ENCODE measurements around the gene GADD45A. TPM values are rescaled to one million over a fixed set of nuclear protein-coding genes. Genes with fewer than 3 reads are reported as not detected.

GADD45A gene
- total and polyA plus RNA-seq, 2 donors: 17.8 to 182 TPM

DNA sequence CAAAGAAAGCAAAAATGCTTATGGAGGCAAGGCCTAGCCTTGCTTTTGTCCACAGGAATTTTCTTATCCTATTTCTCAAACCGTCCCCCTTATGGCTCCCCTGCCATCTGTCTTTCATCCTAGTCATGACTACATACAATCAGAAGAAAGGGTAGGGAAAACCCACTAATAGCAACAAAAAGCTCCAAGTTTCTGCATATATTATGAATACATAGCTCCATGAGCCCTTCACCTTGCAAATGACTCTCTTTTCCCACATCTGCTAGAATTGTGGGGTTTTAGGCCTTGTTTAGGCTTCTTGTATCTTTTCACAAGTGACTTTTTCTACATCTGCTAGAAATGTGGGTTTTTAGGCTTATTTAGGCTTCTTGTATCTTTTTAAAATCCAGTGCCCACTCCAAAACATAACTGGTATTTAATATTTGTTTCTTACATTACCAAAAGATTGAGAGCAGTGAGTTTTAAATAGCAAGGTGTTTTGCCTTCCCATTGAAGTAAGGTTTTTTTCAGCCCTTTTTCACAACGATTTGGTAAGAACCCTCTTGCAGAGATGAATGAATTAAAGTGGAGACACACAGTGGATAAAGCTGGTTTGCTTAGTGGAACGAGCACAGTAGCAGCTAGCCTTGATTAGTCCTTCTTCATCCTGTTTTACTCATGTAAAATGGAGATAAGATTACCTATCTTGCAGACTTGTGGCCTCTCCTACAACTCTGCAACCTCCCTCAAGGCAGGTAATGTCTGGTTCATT lies 4.4 kb downstream of the GADD45A start:
- H3K9me3 ChIP-seq (ENCODE audit: control insufficient read depth in 2 of 2, insufficient read depth in 1 of 2, low read length in 1 of 2): no peaks in the 10 kb centered on the region
- DNase-seq (ENCODE audit: low read depth in 6 of 9, low spot score in 9 of 9): no peak
- 87% methylated on average over 3 of the region's 3 CpGs for WGBS
- H3K27me3 ChIP-seq (ENCODE audit: control insufficient read depth in 2 of 2, insufficient read depth in 1 of 2, low read length in 1 of 2): no peaks in the 10 kb centered on the region
- peaks cover 6 to 22% of the 10 kb centered on the region in 2 donors for H3K36me3 ChIP-seq (ENCODE audit: control insufficient read depth in 2 of 2, insufficient read depth in 2 of 2, low read length in 1 of 2)
- peaks cover 7 to 8% of the 10 kb centered on the region in 2 donors for H3K4me1 ChIP-seq (ENCODE audit: control insufficient read depth in 2 of 2, insufficient read depth in 2 of 2, low read length in 2 of 2)
- H3K27ac ChIP-seq (ENCODE audit: low read depth in 1 of 2, low read length in 1 of 2): no peak overlapping the region
- no peak overlapping the region for H3K4me3 ChIP-seq (ENCODE audit: low read length in 2 of 2)

DNA sequence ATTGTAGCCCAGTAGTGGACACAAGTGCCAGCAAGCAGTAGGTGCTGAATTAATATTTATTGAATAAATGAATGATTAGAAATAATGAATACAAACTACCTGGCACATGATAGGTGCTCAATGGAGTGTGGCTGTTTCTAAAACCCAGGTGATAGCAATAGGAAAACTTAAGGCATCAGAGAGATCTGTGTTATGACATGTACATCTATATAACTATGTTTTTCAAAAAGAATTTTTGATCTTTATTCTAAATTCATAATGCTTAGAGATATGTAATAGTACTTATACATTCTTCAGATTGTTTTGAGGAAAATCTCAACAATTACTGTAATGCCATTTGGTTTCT lies 5.0 kb downstream of the GADD45A start:
- Histone ChIP-seq H3K36me3 (ENCODE audit: control insufficient read depth in 2 of 2, insufficient read depth in 2 of 2, low read length in 1 of 2) (peaks cover 6 to 22% of the 10 kb centered on the region in 2 donors), H3K4me1 (ENCODE audit: control insufficient read depth in 2 of 2, insufficient read depth in 2 of 2, low read length in 2 of 2) (peaks cover 3 to 4% of the 10 kb centered on the region in 2 donors), H3K4me3 (ENCODE audit: low read length in 2 of 2) (no peak overlapping the region), H3K27me3 (ENCODE audit: control insufficient read depth in 2 of 2, insufficient read depth in 1 of 2, low read length in 1 of 2) (no peaks in the 10 kb centered on the region), H3K27ac (ENCODE audit: low read depth in 1 of 2, low read length in 1 of 2) (no peak overlapping the region), H3K9me3 (ENCODE audit: control insufficient read depth in 2 of 2, insufficient read depth in 1 of 2, low read length in 1 of 2) (no peaks in the 10 kb centered on the region)
- no peak for DNase-seq (ENCODE audit: low read depth in 6 of 9, low spot score in 9 of 9)

DNA sequence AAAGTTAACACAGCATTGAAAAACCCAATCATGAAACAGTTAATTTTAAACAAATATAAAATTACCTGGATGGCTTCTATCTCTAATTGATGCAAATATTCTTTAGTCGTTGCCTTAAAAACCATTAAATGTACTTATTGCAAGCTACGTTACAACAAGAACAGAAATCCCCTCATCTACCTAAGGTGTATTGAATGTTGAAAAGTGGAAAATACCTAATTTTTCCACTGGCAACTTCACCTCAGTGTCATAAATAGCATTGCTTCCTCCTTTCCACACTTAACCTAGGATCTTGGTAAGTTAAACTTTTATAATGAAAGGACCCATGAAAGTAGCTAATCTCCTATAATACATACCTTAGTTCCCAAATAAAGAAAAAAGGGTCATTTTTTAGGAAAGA lies 5.4 kb downstream of the GADD45A start:
- 97% methylated on average over 2 of the region's 2 CpGs for WGBS
- Histone ChIP-seq H3K27ac (ENCODE audit: low read depth in 1 of 2, low read length in 1 of 2) (no peak overlapping the region), H3K36me3 (ENCODE audit: control insufficient read depth in 2 of 2, insufficient read depth in 2 of 2, low read length in 1 of 2) (peaks cover 6 to 22% of the 10 kb centered on the region in 2 donors)

DNA sequence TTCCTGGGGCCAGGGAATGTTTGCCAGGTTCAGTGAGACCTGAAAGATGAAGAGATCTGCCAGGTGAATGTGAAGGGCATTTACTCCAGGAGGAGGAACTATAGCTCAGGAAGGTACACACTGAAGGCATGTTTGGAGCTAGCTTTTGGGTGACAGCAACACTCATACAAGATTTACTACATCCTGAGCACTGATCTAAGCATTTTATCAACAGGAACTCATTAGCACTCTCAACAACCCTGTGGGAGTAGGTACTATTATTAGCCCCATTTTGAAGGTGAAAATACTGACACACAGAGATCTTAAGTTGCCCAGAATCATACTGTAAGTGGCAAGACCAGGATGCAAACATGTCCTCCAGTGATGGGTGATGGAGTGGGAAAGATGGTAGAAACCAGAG lies 6.7 kb downstream of the GADD45A start:
- Histone ChIP-seq H3K4me1 (ENCODE audit: control insufficient read depth in 2 of 2, insufficient read depth in 2 of 2, low read length in 2 of 2) (peaks cover 1 to 3% of the 10 kb centered on the region in 2 donors), H3K27ac (ENCODE audit: low read depth in 1 of 2, low read length in 1 of 2) (no peak overlapping the region), H3K27me3 (ENCODE audit: control insufficient read depth in 2 of 2, insufficient read depth in 1 of 2, low read length in 1 of 2) (no peaks in the 10 kb centered on the region), H3K9me3 (ENCODE audit: control insufficient read depth in 2 of 2, insufficient read depth in 1 of 2, low read length in 1 of 2) (no peaks in the 10 kb centered on the region), H3K36me3 (ENCODE audit: control insufficient read depth in 2 of 2, insufficient read depth in 2 of 2, low read length in 1 of 2) (peaks cover 6 to 22% of the 10 kb centered on the region in 2 donors), H3K4me3 (ENCODE audit: low read length in 2 of 2) (no peak overlapping the region)
- DNase-seq (ENCODE audit: low read depth in 6 of 9, low spot score in 9 of 9): no peak

More for the DNA sequence above, 5.4 kb downstream of the GADD45A start:
- DNase-seq (ENCODE audit: low read depth in 6 of 9, low spot score in 9 of 9): no peak
- Histone ChIP-seq H3K4me3 (ENCODE audit: low read length in 2 of 2) (no peak overlapping the region), H3K4me1 (ENCODE audit: control insufficient read depth in 2 of 2, insufficient read depth in 2 of 2, low read length in 2 of 2) (peaks cover 3 to 4% of the 10 kb centered on the region in 2 donors), H3K27me3 (ENCODE audit: control insufficient read depth in 2 of 2, insufficient read depth in 1 of 2, low read length in 1 of 2) (no peaks in the 10 kb centered on the region), H3K9me3 (ENCODE audit: control insufficient read depth in 2 of 2, insufficient read depth in 1 of 2, low read length in 1 of 2) (no peaks in the 10 kb centered on the region)

DNA sequence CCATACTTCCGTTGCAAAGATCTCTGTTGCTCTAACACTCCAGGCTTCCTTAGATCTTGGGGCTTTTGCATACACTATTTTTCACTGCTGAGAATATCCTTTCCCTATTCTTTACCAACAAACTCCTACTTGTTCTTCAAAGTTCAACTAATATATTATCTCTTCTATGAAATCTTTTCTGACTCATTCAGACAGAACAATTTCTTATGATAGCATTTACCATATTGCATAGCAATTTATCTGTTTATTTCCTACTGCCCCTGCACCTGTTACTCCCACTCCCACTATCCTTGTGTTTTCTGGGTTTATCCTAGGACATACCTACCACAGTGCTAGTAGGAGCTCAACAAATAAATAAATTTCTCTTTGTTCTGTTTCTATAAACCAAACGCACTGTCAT lies 11.0 kb downstream of the GADD45A start:
- H3K27me3 ChIP-seq (ENCODE audit: control insufficient read depth in 2 of 2, insufficient read depth in 1 of 2, low read length in 1 of 2): no peaks in the 10 kb centered on the region
- H3K4me1 ChIP-seq (ENCODE audit: control insufficient read depth in 2 of 2, insufficient read depth in 2 of 2, low read length in 2 of 2): no peaks in the 10 kb centered on the region
- no peak for DNase-seq (ENCODE audit: low read depth in 6 of 9, low spot score in 9 of 9)
- H3K36me3 ChIP-seq (ENCODE audit: control insufficient read depth in 2 of 2, insufficient read depth in 2 of 2, low read length in 1 of 2): no peaks in the 10 kb centered on the region
- no peak overlapping the region for H3K27ac ChIP-seq (ENCODE audit: low read depth in 1 of 2, low read length in 1 of 2)
- 99% methylated on average over 2 of the region's 2 CpGs for WGBS
- H3K4me3 ChIP-seq (ENCODE audit: low read length in 2 of 2): no peak overlapping the region
- H3K9me3 ChIP-seq (ENCODE audit: control insufficient read depth in 2 of 2, insufficient read depth in 1 of 2, low read length in 1 of 2): no peaks in the 10 kb centered on the region

DNA sequence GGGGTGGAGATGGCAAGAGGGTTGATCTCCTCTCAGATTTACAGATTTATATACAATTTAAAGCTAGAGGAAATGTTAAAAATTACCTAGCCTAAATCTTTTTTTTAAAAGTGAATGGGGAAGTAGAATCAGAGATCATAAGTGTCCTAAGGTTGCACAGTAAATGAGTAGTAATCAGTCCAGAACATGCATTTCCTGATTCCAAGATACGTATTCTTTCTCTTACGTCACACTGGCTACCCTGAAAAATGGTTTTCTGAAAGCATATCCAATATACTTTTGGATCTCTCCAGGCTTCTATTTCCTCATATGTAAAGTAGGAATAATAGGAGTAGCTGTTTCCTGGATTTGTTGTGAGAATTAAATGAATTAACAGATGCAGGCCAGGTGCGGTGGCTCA lies 11.7 kb downstream of the GADD45A start:
- H3K4me3 ChIP-seq (ENCODE audit: low read length in 2 of 2): no peak overlapping the region
- no peak overlapping the region for H3K27ac ChIP-seq (ENCODE audit: low read depth in 1 of 2, low read length in 1 of 2)
- DNase-seq (ENCODE audit: low read depth in 6 of 9, low spot score in 9 of 9): no peak
- no peaks in the 10 kb centered on the region for H3K27me3 ChIP-seq (ENCODE audit: control insufficient read depth in 2 of 2, insufficient read depth in 1 of 2, low read length in 1 of 2)
- WGBS: 94% methylated on average over 3 of the region's 3 CpGs
- no peaks in the 10 kb centered on the region for H3K4me1 ChIP-seq (ENCODE audit: control insufficient read depth in 2 of 2, insufficient read depth in 2 of 2, low read length in 2 of 2)
- H3K36me3 ChIP-seq (ENCODE audit: control insufficient read depth in 2 of 2, insufficient read depth in 2 of 2, low read length in 1 of 2): no peaks in the 10 kb centered on the region
- H3K9me3 ChIP-seq (ENCODE audit: control insufficient read depth in 2 of 2, insufficient read depth in 1 of 2, low read length in 1 of 2): no peaks in the 10 kb centered on the region

DNA sequence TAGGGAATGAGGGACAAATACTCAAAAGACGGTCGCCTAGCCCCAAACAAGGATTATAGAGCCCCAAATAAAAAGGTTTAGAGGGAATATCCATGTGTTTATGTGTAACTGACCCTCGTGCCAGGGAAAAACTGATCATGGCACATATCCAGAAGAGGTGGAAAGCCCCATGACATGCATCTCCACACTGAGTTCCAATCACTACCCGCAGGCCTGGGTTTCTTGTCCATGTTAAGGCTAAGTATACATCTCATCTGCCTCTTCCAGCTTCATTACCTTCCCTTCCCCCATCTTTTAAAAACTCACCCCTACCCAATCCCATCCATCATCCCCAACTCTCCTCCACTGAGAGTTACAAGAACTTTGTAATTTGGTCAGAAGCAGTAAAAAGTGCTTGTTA lies 15.2 kb downstream of the GADD45A start:
- no peak for DNase-seq (ENCODE audit: low read depth in 6 of 9, low spot score in 9 of 9)
- no peak overlapping the region for H3K4me3 ChIP-seq (ENCODE audit: low read length in 2 of 2)
- H3K36me3 ChIP-seq (ENCODE audit: control insufficient read depth in 2 of 2, insufficient read depth in 2 of 2, low read length in 1 of 2): no peaks in the 10 kb centered on the region
- no peak overlapping the region for H3K27ac ChIP-seq (ENCODE audit: low read depth in 1 of 2, low read length in 1 of 2)
- WGBS: 96% methylated on average over 4 of the region's 4 CpGs
- no peaks in the 10 kb centered on the region for H3K9me3 ChIP-seq (ENCODE audit: control insufficient read depth in 2 of 2, insufficient read depth in 1 of 2, low read length in 1 of 2)
- H3K4me1 ChIP-seq (ENCODE audit: control insufficient read depth in 2 of 2, insufficient read depth in 2 of 2, low read length in 2 of 2): no peaks in the 10 kb centered on the region
- H3K27me3 ChIP-seq (ENCODE audit: control insufficient read depth in 2 of 2, insufficient read depth in 1 of 2, low read length in 1 of 2): no peaks in the 10 kb centered on the region

DNA sequence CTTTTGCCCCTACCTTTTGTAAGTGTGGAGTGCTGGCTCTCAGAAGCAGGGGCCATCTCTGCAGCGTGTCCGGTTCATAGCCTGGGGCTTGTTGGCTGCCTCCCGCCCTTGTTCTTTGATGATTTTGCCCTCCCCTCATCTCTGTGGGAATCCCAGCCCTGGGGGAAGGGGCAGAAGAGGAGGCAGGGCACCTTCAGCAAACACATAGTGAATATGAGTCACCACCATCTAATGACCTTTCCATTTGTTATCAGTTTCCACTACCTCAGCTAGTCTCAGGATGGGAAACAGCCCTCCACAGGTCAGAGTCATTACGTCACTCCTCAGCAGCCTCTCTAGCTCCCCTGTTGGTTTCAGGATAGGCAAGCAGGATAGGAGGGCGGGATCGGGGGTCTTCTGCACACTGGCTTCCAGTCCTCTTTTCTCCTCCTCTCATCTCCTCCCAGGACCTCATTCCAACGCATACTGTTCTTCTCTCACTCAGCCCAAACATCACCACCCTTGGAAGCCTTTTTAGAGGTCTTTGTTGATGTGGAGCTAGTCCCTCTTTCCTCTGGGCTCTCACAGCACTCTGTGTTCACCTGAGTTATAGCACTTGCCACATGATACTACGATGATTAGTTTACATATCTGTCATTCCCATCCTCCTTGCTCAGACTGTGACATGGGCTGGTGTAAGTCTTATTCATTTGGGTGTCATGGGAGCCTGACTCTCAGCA lies 15.8 kb downstream of the GADD45A start:
- Histone ChIP-seq H3K4me3 (ENCODE audit: low read length in 2 of 2) (no peak overlapping the region), H3K27me3 (ENCODE audit: control insufficient read depth in 2 of 2, insufficient read depth in 1 of 2, low read length in 1 of 2) (no peaks in the 10 kb centered on the region), H3K36me3 (ENCODE audit: control insufficient read depth in 2 of 2, insufficient read depth in 2 of 2, low read length in 1 of 2) (no peaks in the 10 kb centered on the region), H3K9me3 (ENCODE audit: control insufficient read depth in 2 of 2, insufficient read depth in 1 of 2, low read length in 1 of 2) (no peaks in the 10 kb centered on the region), H3K27ac (ENCODE audit: low read depth in 1 of 2, low read length in 1 of 2) (no peak overlapping the region), H3K4me1 (ENCODE audit: control insufficient read depth in 2 of 2, insufficient read depth in 2 of 2, low read length in 2 of 2) (no peaks in the 10 kb centered on the region)
- WGBS: 94% methylated on average over 8 of the region's 8 CpGs
- DNase-seq (ENCODE audit: low read depth in 6 of 9, low spot score in 9 of 9): no peak

DNA sequence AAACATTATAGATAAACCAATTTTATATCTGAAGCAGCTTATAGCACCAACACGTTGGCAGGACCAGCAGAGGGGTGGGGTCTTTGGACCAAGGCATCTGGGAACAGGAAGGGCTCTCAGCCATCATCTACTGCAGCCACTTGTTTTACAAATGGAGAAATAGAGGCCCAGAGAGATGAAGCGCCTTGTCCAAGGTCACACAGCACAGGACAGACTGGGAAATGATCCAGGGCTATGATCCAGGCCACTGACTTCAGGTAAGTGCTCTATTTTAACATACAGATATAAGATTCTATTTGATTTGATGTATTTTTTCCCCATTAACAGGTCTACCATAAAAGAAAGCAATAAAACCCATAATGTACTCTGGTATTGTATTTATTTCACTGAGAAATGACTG lies 16.9 kb downstream of the GADD45A start:
- Histone ChIP-seq H3K4me3 (ENCODE audit: low read length in 2 of 2) (no peak overlapping the region), H3K27ac (ENCODE audit: low read depth in 1 of 2, low read length in 1 of 2) (no peak overlapping the region), H3K27me3 (ENCODE audit: control insufficient read depth in 2 of 2, insufficient read depth in 1 of 2, low read length in 1 of 2) (no peaks in the 10 kb centered on the region), H3K36me3 (ENCODE audit: control insufficient read depth in 2 of 2, insufficient read depth in 2 of 2, low read length in 1 of 2) (no peaks in the 10 kb centered on the region), H3K9me3 (ENCODE audit: control insufficient read depth in 2 of 2, insufficient read depth in 1 of 2, low read length in 1 of 2) (no peaks in the 10 kb centered on the region), H3K4me1 (ENCODE audit: control insufficient read depth in 2 of 2, insufficient read depth in 2 of 2, low read length in 2 of 2) (no peaks in the 10 kb centered on the region)
- WGBS: 97% methylated on average over 2 of the region's 2 CpGs
- DNase-seq (ENCODE audit: low read depth in 6 of 9, low spot score in 9 of 9): no peak
